AG09309 (cell line): Measurements from ENCODE around the gene CDH16.

Source experiments
- DNase-seq: peaks from one replicate; pipeline ENCODE4 v3.0.0-alpha.2; 2010; ENCODE audit warnings: low read depth
- H3K4me3 ChIP-seq: 2 replicates; pipeline ENCODE4 v1.5.1; 2011; ENCODE audit warnings: mild to moderate bottlenecking, low read depth, low read length, moderate library complexity; ENCODE audit not compliant: control insufficient read depth
- TF ChIP-seq, protein P1 (sequence below): IDR thresholded peaks from 2 replicates; pipeline ENCODE4 v1.5.1; 2011; ENCODE audit warnings: mild to moderate bottlenecking, low read depth, low read length, inconsistent platforms; ENCODE audit not compliant: insufficient read depth, control insufficient read depth; ENCODE audit errors: missing control alignments

Gene CDH16

DNA sequence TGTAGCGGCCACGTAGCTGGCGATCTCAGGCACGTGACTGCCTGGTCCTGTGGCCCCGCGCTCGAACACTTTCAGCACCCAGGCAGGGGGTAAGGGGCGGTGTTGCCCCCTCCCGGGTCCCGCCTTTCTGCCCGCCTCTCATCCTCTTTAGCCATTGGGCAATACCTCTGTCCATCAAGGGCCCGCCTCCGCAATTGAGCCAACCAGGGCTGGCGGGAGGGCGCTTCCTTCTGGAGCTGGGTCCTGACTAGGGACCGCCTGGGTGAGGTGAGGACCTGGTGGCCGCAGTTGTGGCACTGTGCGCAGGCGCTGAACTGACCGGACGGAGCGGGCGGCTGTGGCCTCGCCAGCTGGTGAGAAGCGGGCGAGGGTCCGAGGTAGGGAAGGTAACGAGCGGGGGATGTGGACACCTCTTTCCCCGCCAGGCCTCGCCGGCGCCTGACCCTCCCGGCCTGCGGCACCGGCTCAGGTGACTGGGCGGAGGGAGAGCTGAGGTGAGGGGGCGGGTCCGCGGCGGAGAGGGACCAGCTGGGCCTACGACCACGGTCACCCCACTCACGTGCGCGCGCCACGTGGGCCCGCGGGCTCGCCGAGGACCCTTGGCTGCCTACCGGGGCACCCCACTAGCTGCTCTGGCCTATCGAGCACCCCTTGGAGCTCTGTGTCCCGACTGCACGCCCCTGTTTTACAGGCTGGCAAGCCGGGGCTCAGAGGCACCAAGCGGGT, 38.2 kb downstream of the CDH16 start, which contains the start of gene PDP2:
TSS of gene PDP2 (plus strand) at position 228 of the 726 bp plus-strand sequence. CDS start 3,770 bp downstream, outside the sequence.
- H3K4me3 ChIP-seq = peak within 1 kb of the TSS; percentile 90
- peak; percentile 74 for DNase-seq
- TF ChIP-seq, protein P1, sequence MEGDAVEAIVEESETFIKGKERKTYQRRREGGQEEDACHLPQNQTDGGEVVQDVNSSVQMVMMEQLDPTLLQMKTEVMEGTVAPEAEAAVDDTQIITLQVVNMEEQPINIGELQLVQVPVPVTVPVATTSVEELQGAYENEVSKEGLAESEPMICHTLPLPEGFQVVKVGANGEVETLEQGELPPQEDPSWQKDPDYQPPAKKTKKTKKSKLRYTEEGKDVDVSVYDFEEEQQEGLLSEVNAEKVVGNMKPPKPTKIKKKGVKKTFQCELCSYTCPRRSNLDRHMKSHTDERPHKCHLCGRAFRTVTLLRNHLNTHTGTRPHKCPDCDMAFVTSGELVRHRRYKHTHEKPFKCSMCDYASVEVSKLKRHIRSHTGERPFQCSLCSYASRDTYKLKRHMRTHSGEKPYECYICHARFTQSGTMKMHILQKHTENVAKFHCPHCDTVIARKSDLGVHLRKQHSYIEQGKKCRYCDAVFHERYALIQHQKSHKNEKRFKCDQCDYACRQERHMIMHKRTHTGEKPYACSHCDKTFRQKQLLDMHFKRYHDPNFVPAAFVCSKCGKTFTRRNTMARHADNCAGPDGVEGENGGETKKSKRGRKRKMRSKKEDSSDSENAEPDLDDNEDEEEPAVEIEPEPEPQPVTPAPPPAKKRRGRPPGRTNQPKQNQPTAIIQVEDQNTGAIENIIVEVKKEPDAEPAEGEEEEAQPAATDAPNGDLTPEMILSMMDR = no peak

- TF ChIP-seq, protein P1 = no peak
- H3K4me3 ChIP-seq = no peak overlapping the region
- no peak for DNase-seq
Measured at GRCh38 chr16:66878067-66878466, 40.6 kb downstream of the CDH16 start.

GRCh38 chr16:66874079-66874775, 44.5 kb downstream of the CDH16 start:
- no peak for DNase-seq
- TF ChIP-seq, protein P1 = no peak
- no peak overlapping the region for H3K4me3 ChIP-seq

DNA sequence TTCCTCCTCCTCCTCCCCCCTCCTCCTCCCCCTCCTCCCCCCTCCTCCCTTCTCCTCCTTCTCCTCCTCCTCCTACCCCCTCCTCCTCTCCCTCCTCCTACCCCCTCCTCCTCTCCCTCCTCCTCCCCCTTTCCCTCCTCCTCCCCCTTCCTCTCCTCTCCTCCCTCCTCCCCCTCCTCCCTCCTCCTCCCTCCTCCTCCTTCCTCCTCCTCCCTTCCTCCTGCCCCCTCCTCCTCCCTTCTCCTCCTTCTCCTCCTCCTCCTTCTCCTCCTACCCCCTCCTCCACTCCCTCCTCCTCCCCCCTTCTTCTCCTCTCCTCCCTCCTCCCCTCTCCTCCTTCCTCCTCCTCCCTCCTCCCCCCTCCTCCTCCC, 45.0 kb downstream of the CDH16 start:
- no peak overlapping the region for H3K4me3 ChIP-seq
- TF ChIP-seq, protein P1 = no peak
- no peak for DNase-seq

DNA sequence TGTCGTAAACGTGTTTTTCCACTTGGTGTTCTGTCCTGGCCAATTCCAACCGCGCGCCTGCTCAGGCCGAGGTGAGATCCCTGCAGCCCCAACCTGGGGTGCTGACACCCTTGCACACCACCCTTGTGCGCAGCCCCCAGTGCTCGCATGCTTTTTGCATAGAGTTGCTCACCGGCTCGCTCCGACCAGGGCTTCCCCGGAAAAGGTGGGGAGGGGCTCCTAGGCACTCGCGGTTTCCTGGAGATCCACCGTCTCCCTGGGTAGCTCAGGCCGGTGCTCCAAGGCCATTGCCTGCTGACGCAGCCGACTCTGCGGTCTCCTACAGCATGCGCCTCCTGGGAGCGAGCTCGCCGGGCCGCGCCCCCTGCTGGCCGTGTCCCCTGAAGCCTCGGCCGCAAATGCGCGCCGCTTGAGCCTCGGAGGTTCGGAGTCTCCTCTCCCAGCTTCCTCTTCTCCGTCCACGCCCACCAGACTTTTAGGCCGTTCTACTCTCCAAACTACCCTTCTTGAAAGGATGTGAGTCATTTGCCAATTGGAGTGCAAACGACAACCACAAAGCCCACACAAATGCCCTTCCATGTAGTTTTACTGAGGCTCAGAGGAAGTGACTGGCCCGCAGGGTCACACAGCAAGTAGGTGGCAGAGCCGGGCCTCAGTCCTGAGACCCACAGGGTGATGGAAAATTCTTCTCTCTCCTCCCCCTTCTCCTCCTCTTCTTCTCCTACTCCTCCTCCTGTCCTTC, 45.6 kb downstream of the CDH16 start:
- TF ChIP-seq, protein P1 = peak; percentile 96
- H3K4me3 ChIP-seq = peak overlapping the region; percentile 36
- DNase-seq = peak; percentile 99

DNA sequence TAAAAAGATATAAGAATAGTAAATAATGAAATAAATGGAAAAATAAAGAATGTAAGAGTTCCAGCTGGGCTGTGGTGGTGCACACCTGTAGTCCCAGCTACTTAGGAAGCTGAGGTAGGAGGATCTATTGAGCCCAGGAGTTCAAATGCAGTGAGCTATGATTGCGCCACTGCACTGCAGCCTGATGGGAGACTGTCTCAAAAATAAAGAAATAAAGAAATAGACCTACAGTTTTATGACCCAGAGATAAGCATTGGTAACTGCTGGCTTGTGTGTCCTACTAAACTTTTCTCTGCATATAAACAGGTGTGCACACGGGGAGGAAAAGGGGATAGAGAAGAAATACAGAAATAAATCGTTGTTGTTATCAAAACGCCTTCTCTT, 46.1 kb downstream of the CDH16 start:
- no peak for DNase-seq
- peak overlapping the region; percentile 36 for H3K4me3 ChIP-seq
- TF ChIP-seq, protein P1 = no peak
